GM23338 (cell line): ENCODE data around the gene GNAZ. TPM values are rescaled to one million over a fixed set of nuclear protein-coding genes. Genes with fewer than 3 reads are reported as not detected.

Experiments used
- ATAC-seq: fragments of 200-7000 bp; cut with Tn5 transposase; 3 replicates; pipeline ENCODE4 v1.9.1; 2020
- DNase-seq: peaks from one replicate; pipeline ENCODE4 v3.0.0-alpha.2; 2015; ENCODE audit warnings: low spot score
- H2AFZ ChIP-seq: fragments of 200-600 bp; sonication (generic); 2 replicates; pipeline ENCODE4 v1.8.0; 2016; ENCODE audit warnings: antibody characterized with exemption, mild to moderate bottlenecking, moderate library complexity
- H3F3A ChIP-seq: fragments of 200-600 bp; sonication (generic); replicated peaks from 2 replicates; pipeline ENCODE4 v1.8.0; 2017; ENCODE audit warnings: antibody characterized with exemption, mixed run types, low read depth
- H3K27ac ChIP-seq: fragments of 200-600 bp; sonication (generic); 2 replicates; pipeline ENCODE4 v1.6.1; 2016; ENCODE audit warnings: low read depth
- H3K27me3 ChIP-seq: fragments of 200-600 bp; sonication (generic); 2 replicates; pipeline ENCODE4 v1.8.0; 2016; ENCODE audit warnings: mild to moderate bottlenecking, mixed run types, moderate library complexity; ENCODE audit not compliant: insufficient read depth
- H3K36me3 ChIP-seq: fragments of 200-600 bp; sonication (generic); 2 replicates; pipeline ENCODE4 v1.8.0; 2016; ENCODE audit warnings: mild to moderate bottlenecking; ENCODE audit not compliant: insufficient read depth
- H3K4me1 ChIP-seq: fragments of 200-600 bp; sonication (generic); 2 replicates; pipeline ENCODE4 v1.8.0; 2016; ENCODE audit warnings: mild to moderate bottlenecking, moderate library complexity; ENCODE audit not compliant: insufficient read depth
- H3K4me2 ChIP-seq: fragments of 200-600 bp; sonication (generic); 2 replicates; pipeline ENCODE4 v1.7.1; 2017; ENCODE audit warnings: mixed run types
- H3K4me3 ChIP-seq: fragments of 200-600 bp; sonication (generic); 2 replicates; pipeline ENCODE4 v1.6.1; 2016; ENCODE audit warnings: mixed run types
- H3K79me2 ChIP-seq: fragments of 200-600 bp; sonication (generic); replicated peaks from 2 replicates; pipeline ENCODE4 v1.8.0; 2017; ENCODE audit warnings: mild to moderate bottlenecking; ENCODE audit not compliant: insufficient read depth
- H3K9me2 ChIP-seq: fragments of 200-600 bp; sonication (generic); 2 replicates; pipeline ENCODE4 v1.8.0; 2017; ENCODE audit not compliant: insufficient read depth
- H4K20me1 ChIP-seq: fragments of 200-600 bp; sonication (generic); replicated peaks from 2 replicates; pipeline ENCODE4 v1.8.0; 2017; ENCODE audit warnings: mild to moderate bottlenecking; ENCODE audit not compliant: insufficient read depth
- H3K27ac Mint-ChIP-seq: 2 replicates; pipeline ENCODE4 v1.8.0; 2020; ENCODE audit warnings: inconsistent platforms, mild to moderate bottlenecking, moderate library complexity, mixed read lengths
- H3K27me3 Mint-ChIP-seq: 3 replicates; pipeline ENCODE4 v1.8.0; 2022; ENCODE audit warnings: low read depth, mild to moderate bottlenecking, moderate library complexity, mixed read lengths, inconsistent platforms; ENCODE audit not compliant: insufficient read depth, poor library complexity
- H3K36me3 Mint-ChIP-seq: 3 replicates; pipeline ENCODE4 v1.8.0; 2021; ENCODE audit warnings: low read depth, mild to moderate bottlenecking, inconsistent platforms, moderate library complexity, mixed read lengths
- H3K4me1 Mint-ChIP-seq: 3 replicates; pipeline ENCODE4 v1.8.0; 2020; ENCODE audit warnings: mild to moderate bottlenecking, inconsistent platforms, mixed read lengths
- H3K4me3 Mint-ChIP-seq: 3 replicates; pipeline ENCODE4 v1.8.0; 2021; ENCODE audit warnings: moderate library complexity, mild to moderate bottlenecking, inconsistent platforms, mixed read lengths
- H3K9me3 Mint-ChIP-seq: 3 replicates; pipeline ENCODE4 v1.8.0; 2020; ENCODE audit warnings: moderate library complexity, mild to moderate bottlenecking, inconsistent platforms, mixed read lengths
- CREB1 ChIP-seq: fragments of 250-450 bp; sonication (Bioruptor Pico); IDR thresholded peaks from 2 replicates; pipeline ENCODE4 v1.5.0; 2020; ENCODE audit warnings: low read depth, mild to moderate bottlenecking, moderate library complexity
- CTCF ChIP-seq, 2 experiments: fragments of 200-600 bp in 1 of 2; sonication (generic) in 1 of 2; conservative IDR thresholded peaks; 2 replicates each; pipeline versions ENCODE4 v1.5.1 to v1.6.1; 2016 to 2017; ENCODE audit warnings: antibody characterized with exemption in 2 of 2, low read depth in 2 of 2, mild to moderate bottlenecking in 2 of 2, moderate library complexity in 1 of 2
- ETS1 ChIP-seq: IDR thresholded peaks from 2 replicates; pipeline ENCODE4 v1.6.1; 2016; ENCODE audit warnings: antibody characterized with exemption
- EZH2 ChIP-seq: fragments of 200-600 bp; sonication (generic); IDR thresholded peaks from one replicate; pipeline ENCODE4 v1.8.0; 2017; ENCODE audit warnings: antibody characterized with exemption, mild to moderate bottlenecking, low read depth; ENCODE audit not compliant: unreplicated experiment
- EZH2phosphoT487 ChIP-seq: fragments of 200-600 bp; sonication (generic); IDR thresholded peaks from one replicate; pipeline ENCODE4 v1.8.1; 2018; ENCODE audit warnings: antibody characterized with exemption; ENCODE audit not compliant: unreplicated experiment
- JUNB ChIP-seq: IDR thresholded peaks from one replicate; pipeline ENCODE4 v1.6.1; 2016; ENCODE audit warnings: antibody characterized with exemption; ENCODE audit not compliant: unreplicated experiment
- NANOG ChIP-seq: IDR thresholded peaks from 2 replicates; pipeline ENCODE4 v1.6.1; 2016; ENCODE audit warnings: antibody characterized with exemption, borderline replicate concordance
- POLR2AphosphoS5 ChIP-seq: IDR thresholded peaks from 2 replicates; pipeline ENCODE4 v1.6.1; 2016; ENCODE audit warnings: antibody characterized with exemption, low read depth
- REST ChIP-seq: IDR thresholded peaks from one replicate; pipeline ENCODE4 v1.6.1; 2018; ENCODE audit warnings: antibody characterized with exemption; ENCODE audit not compliant: unreplicated experiment
- STAT1 ChIP-seq: IDR thresholded peaks from one replicate; pipeline ENCODE4 v1.6.1; 2016; ENCODE audit warnings: antibody characterized with exemption; ENCODE audit not compliant: unreplicated experiment
- ZNF114 ChIP-seq: fragments of 250-450 bp; sonication (Bioruptor Pico); IDR thresholded peaks from 2 replicates; pipeline ENCODE4 v1.5.0; 2020; ENCODE audit warnings: mild to moderate bottlenecking, moderate library complexity
- ZNF331 ChIP-seq: fragments of 250-450 bp; sonication (Bioruptor Pico); IDR thresholded peaks from 2 replicates; pipeline ENCODE4 v1.5.0; 2020; ENCODE audit warnings: low read depth, mild to moderate bottlenecking, moderate library complexity
- ZNF462 ChIP-seq: fragments of 250-450 bp; sonication (Bioruptor Pico); IDR thresholded peaks from 2 replicates; pipeline ENCODE4 v1.5.0; 2020; ENCODE audit warnings: mild to moderate bottlenecking, moderate library complexity
- polyA plus RNA-seq: library from polyadenylated mRNA; unstranded; fragments of >200 nt; fragmentation: Nextera tagmentation; extraction: Ambion mirVana; gene quantifications from 2 replicates; pipeline ENCODE4 v1.2.1, GENCODE V29; 2016
- total RNA-seq: library from RNA; depleted of rRNA; stranded (reverse); fragments of >200 nt; shearing (Covaris generic); gene quantifications from 2 replicates; pipeline ENCODE4 v1.2.3, GENCODE V29; 2014

The GNAZ gene
- total and polyA plus RNA-seq, 2 experiments from 2014 or later, result 2.9 to 11.1 TPM

- H3F3A ChIP-seq, result no peaks in the 10 kb centered on the region
- Mint-ChIP-seq H3K4me3 (no peak overlapping the region), H3K27ac (no peak overlapping the region), H3K4me1 (peaks cover 24% of the 10 kb centered on the region), H3K36me3 (no peaks in the 10 kb centered on the region; the same call in 2 of the 3 replicates), H3K27me3 (peaks cover 32% of the 10 kb centered on the region), H3K9me3 (no peaks in the 10 kb centered on the region)
- ATAC-seq, result no peak
- H3K4me2 ChIP-seq, result no peak overlapping the region
- peaks cover 8% of the 10 kb centered on the region for H3K4me1 ChIP-seq
- no peaks in the 10 kb centered on the region for H4K20me1 ChIP-seq
- no peak overlapping the region for H3K4me3 ChIP-seq
- H3K36me3 ChIP-seq, result no peaks in the 10 kb centered on the region
- peaks cover 20% of the 10 kb centered on the region for H3K27me3 ChIP-seq
- no peak overlapping the region for H3K27ac ChIP-seq
- no peak for TF ChIP-seq POLR2AphosphoS5
- TF ChIP-seq EZH2phosphoT487, result no peak
- TF ChIP-seq CTCF (conservative IDR thresholded peaks at IDR 0.05; ENCODE audit: low read depth in 2 of 2), result no peak
- no peak for TF ChIP-seq ETS1
- no peak for TF ChIP-seq ZNF114 (CRISPR knock-in tag)
- no peak for TF ChIP-seq ZNF462 (CRISPR knock-in tag)
- no peak for TF ChIP-seq CREB1 (CRISPR knock-in tag)
- TF ChIP-seq ZNF331 (CRISPR knock-in tag), result no peak
- no peak for TF ChIP-seq EZH2
- no peak for TF ChIP-seq REST
- TF ChIP-seq STAT1, result no peak
- no peak for TF ChIP-seq NANOG
- TF ChIP-seq JUNB, result no peak
- peaks cover 3% of the 10 kb centered on the region; the same call in 1 of the 2 replicates for H3K9me2 ChIP-seq
- DNase-seq, result no peak
- no peaks in the 10 kb centered on the region for H3K79me2 ChIP-seq
- H2AFZ ChIP-seq, result no peak overlapping the region
These were observed 5.4 kb downstream of the GNAZ start for GRCh38 chr22:23075525-23076216.
